ENCODE measurements around the gene TOP3B. TPM values are rescaled to one million over a fixed set of nuclear protein-coding genes. Genes with fewer than 3 reads are reported as not detected.

TOP3B gene, protein sequence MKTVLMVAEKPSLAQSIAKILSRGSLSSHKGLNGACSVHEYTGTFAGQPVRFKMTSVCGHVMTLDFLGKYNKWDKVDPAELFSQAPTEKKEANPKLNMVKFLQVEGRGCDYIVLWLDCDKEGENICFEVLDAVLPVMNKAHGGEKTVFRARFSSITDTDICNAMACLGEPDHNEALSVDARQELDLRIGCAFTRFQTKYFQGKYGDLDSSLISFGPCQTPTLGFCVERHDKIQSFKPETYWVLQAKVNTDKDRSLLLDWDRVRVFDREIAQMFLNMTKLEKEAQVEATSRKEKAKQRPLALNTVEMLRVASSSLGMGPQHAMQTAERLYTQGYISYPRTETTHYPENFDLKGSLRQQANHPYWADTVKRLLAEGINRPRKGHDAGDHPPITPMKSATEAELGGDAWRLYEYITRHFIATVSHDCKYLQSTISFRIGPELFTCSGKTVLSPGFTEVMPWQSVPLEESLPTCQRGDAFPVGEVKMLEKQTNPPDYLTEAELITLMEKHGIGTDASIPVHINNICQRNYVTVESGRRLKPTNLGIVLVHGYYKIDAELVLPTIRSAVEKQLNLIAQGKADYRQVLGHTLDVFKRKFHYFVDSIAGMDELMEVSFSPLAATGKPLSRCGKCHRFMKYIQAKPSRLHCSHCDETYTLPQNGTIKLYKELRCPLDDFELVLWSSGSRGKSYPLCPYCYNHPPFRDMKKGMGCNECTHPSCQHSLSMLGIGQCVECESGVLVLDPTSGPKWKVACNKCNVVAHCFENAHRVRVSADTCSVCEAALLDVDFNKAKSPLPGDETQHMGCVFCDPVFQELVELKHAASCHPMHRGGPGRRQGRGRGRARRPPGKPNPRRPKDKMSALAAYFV
- 10 to 100 TPM; 30.5 to 34.2 TPM for total RNA-seq
- 10 to 100 TPM; 11.9 to 15.5 TPM for polyA plus RNA-seq
- long read RNA-seq, donor 1, partial matches to known transcripts, result 11 of 16 reads
- long read RNA-seq, donor 1, other reads (novel, unspliced or antisense), result 0 of 16 reads
- long read RNA-seq, donor 2, result 0 reads
- long read RNA-seq, donor 3, partial matches to known transcripts, result 11 of 11 reads
- long read RNA-seq, donor 3, other reads (novel, unspliced or antisense), result 0 of 11 reads
- long read RNA-seq, donor 4, result 0 reads
- long read RNA-seq, donor 5, partial matches to known transcripts, result 14 of 15 reads
- long read RNA-seq, donor 5, other reads (novel, unspliced or antisense), result 0 of 15 reads

DNA sequence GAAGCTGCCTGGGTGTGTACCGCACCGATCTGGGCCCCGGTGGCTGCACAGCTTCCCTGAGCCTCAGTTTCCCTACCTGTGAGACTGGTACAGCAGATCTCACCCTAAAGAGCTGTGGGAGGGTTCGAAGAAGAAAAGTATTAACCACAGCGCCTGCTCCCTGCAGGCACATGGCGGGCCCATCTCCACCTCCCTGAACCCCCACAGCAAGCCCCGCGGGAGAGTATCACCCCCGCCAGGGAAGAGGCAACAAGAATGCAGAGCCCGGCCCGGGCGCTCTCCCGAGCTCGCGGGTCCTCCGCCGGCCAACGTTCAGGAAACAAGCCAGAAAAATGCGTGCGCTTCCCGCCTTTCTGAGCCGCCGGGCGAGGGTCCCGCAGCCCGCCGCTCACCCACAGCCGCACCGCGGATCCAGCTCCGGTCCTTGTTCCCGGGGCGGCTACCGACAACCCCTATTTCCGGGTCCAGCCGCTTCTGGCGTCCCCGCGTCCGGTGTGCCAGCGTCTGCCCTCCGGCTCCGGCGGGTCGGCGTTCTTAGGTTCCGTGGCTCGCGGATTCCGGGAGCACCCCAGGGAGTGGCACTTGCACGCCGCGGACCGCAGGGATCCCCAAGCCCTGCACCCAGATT is at the start of gene TOP3B:
TSS of gene TOP3B (minus strand) at position 450 of the 628 bp plus-strand sequence. CDS start 7,078 bp downstream, outside the sequence.
- TF ChIP-seq, protein P1, sequence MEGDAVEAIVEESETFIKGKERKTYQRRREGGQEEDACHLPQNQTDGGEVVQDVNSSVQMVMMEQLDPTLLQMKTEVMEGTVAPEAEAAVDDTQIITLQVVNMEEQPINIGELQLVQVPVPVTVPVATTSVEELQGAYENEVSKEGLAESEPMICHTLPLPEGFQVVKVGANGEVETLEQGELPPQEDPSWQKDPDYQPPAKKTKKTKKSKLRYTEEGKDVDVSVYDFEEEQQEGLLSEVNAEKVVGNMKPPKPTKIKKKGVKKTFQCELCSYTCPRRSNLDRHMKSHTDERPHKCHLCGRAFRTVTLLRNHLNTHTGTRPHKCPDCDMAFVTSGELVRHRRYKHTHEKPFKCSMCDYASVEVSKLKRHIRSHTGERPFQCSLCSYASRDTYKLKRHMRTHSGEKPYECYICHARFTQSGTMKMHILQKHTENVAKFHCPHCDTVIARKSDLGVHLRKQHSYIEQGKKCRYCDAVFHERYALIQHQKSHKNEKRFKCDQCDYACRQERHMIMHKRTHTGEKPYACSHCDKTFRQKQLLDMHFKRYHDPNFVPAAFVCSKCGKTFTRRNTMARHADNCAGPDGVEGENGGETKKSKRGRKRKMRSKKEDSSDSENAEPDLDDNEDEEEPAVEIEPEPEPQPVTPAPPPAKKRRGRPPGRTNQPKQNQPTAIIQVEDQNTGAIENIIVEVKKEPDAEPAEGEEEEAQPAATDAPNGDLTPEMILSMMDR (IDR thresholded peaks at IDR 0.05; ENCODE audit: control extremely low read depth, extremely low read depth), result peak; percentile 14
- Histone ChIP-seq H3K27ac (ENCODE audit: low read depth in 1 of 2, low read length in 1 of 2) (peak within 1 kb of the TSS; percentile 57 to 81), H3K9ac (ENCODE audit: insufficient read depth in 1 of 2, low read length in 2 of 2) (peak within 1 kb of the TSS; percentile 26 to 93)

DNA sequence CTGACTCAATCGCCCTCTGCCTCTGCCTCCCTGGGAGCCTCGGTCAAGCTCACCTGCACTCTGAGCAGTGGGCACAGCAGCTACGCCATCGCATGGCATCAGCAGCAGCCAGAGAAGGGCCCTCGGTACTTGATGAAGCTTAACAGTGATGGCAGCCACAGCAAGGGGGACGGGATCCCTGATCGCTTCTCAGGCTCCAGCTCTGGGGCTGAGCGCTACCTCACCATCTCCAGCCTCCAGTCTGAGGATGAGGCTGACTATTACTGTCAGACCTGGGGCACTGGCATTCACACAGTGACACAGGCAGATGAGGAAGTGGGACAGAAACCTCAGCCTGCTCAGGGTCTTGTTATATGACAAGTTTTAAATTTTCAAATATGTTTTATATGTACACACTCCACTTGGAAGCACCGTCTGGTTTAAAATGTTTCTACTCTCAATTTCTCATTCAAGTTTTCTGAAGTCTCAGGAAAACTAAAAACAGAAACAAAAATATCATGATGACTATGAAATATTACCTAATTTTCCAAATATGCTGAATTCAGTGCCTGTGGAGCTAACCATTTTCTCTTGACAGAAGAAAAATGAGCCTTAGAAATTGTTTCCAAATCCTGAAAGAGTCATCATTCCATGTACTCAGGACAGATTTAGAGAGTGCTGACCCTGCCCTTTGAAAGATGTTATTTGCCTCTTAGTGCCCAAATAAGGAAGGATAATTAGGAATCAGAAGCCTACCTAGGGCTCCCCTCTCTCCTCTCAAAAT is 48.8 kb upstream of the TOP3B start:
- Histone ChIP-seq H3K4me1 (ENCODE audit: control insufficient read depth in 5 of 5, insufficient read depth in 5 of 5, low read length in 5 of 5) (no peaks in the 10 kb centered on the region), H3K9ac (ENCODE audit: insufficient read depth in 1 of 2, low read length in 2 of 2) (no peak overlapping the region), H3K27ac (ENCODE audit: low read depth in 1 of 2, low read length in 1 of 2) (no peak overlapping the region), H3K36me3 (ENCODE audit: control insufficient read depth in 4 of 4, insufficient read depth in 4 of 4, low read length in 4 of 4) (no peaks in the 10 kb centered on the region), H3K4me3 (no peak overlapping the region), H3K27me3 (ENCODE audit: control insufficient read depth in 3 of 3, insufficient read depth in 3 of 3, low read length in 2 of 3) (no peaks in the 10 kb centered on the region), H3K9me3 (ENCODE audit: control insufficient read depth in 4 of 4, insufficient read depth in 3 of 4, low read length in 3 of 4) (peaks cover 0 to 2% (median 0%) of the 10 kb centered on the region in 4 donors)
- TF ChIP-seq, protein P1 (IDR thresholded peaks at IDR 0.05; ENCODE audit: control extremely low read depth, extremely low read depth), result no peak
- DNase-seq (no peak), ATAC-seq (ENCODE audit: insufficient read depth, low FRiP score) (no peak)
- WGBS, 2 donors, result 80 to 87% methylated on average over 9 of the region's 9 CpGs

More for the DNA sequence above, at the start of gene TOP3B:
- WGBS, 2 donors, result 0 to 1% methylated on average over 52 to 54 of the region's 54 CpGs
- H3K36me3 ChIP-seq (ENCODE audit: control insufficient read depth in 4 of 4, insufficient read depth in 4 of 4, low read length in 4 of 4), result peaks cover 0 to 8% (median 0%) of the 10 kb centered on the region in 4 donors
- no peaks in the 10 kb centered on the region for H3K27me3 ChIP-seq (ENCODE audit: control insufficient read depth in 3 of 3, insufficient read depth in 3 of 3, low read length in 2 of 3)
- ATAC-seq (ENCODE audit: insufficient read depth, low FRiP score) (peak; percentile 87), DNase-seq (peak; percentile 80 to 85 (median 80))
- H3K9me3 ChIP-seq (ENCODE audit: control insufficient read depth in 4 of 4, insufficient read depth in 3 of 4, low read length in 3 of 4), result no peaks in the 10 kb centered on the region
- H3K4me1 ChIP-seq (ENCODE audit: control insufficient read depth in 5 of 5, insufficient read depth in 5 of 5, low read length in 5 of 5), result peaks cover 0 to 6% (median 3%) of the 10 kb centered on the region in 5 donors
- peak within 1 kb of the TSS; percentile 76 for H3K4me3 ChIP-seq

Measured in lung (tissue), 16 donors.